Right lung (tissue), 5 donors: ENCODE data around the gene HHAT. TPM values are rescaled to one million over a fixed set of nuclear protein-coding genes. Genes with fewer than 3 reads are reported as not detected.

Source experiments
- DNase-seq, 2 donors: peaks; one replicate each; pipeline ENCODE4 v3.0.0-alpha.2; 2013
- polyA plus RNA-seq, 5 donors: library from polyadenylated mRNA; unstranded; fragments of 120-200 nt; gene quantifications; one replicate each; pipeline versions ENCODE4 v1.2.1 to v1.2.3, GENCODE V29; 2013; ENCODE audit warnings: inconsistent platforms in 1 of 5, low replicate concordance in 1 of 5; ENCODE audit not compliant: insufficient read length in 5 of 5, insufficient read depth in 1 of 5

Gene HHAT
- polyA plus RNA-seq, 5 donors: 9.3 to 12.0 (median 11.2) TPM

DNA sequence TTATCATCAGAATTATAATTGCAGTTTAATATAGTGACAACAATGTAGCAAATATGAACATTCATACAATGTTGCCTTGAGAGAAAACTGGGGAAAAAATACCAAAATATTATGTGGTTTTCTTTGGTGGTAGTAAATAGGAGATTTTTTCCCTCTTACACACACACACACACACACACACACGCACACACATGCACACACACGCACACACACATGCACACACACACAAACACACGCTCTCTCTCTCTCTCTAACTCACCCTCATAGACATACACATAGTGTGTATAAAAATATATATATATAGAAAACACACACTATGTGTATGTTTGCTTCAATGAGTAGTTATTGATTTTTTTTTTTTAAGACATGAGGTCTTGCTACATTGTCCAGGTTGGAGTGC lies 211.6 kb downstream of the HHAT start:
- no peak for DNase-seq

GRCh38 chr1:210541680-210542358 lies 213.1 kb downstream of the HHAT start:
- DNase-seq: no peak

DNA sequence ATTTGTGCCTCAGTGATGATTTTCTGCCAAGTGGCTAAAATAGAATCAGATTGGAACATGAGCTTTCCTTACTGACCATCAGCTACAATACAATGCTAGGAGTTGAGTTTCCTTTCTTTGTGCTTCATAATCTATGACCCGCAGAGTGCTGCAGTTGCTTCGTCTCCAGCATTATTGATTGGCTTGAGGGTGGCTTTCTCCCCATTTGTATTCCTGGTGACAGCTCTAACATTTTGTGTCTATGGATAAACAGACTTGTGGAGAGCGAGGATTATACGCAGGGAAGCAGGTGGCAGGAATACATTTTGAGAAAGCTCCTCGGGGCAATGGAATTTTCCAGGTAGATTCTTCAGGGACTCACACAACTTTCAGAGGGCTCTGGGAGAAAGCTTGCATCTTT lies 223.2 kb downstream of the HHAT start:
- DNase-seq: no peak

DNA sequence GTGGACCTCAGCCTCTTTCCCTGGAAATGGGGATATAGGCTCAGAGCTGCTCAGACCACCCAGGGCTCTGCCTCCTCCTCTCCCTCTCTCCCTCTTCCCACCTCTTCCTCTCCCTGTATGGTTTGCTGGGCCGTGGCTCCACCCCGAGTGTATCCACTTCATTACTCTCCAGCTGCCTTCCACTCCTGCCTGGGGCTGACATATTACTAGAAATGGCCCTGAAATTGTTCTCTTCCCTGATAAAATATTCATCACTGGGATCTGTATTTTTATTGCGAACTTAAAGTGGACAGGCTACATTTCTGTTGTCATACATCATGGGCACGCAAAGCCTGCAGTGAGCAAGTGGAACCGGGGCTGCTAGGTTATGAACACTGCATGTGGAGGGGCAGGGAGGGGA lies 225.0 kb downstream of the HHAT start:
- DNase-seq: no peak

GRCh38 chr1:210554382-210554781 lies 225.7 kb downstream of the HHAT start:
- no peak for DNase-seq

DNA sequence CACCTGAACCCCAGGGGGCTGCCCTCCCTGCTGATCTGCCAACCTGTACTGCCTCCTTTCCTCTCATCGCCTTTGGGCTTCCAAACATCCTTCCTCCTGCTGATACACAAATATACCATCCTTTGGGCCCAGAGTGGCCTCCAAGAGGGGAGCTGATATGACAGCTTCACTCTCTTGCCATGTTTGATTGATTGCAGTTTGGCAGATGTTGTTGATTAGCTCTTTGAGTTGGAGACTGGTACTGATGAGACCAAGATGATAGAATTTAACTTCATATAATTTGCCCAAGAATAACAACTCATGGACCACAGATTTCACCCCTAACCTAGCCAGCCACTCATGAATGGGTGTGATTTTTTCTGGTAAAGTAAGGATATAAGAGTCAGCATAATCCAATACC lies 227.8 kb downstream of the HHAT start:
- no peak for DNase-seq

- DNase-seq: no peak
Observed at GRCh38 chr1:210557426-210558077, 228.8 kb downstream of the HHAT start.

DNA sequence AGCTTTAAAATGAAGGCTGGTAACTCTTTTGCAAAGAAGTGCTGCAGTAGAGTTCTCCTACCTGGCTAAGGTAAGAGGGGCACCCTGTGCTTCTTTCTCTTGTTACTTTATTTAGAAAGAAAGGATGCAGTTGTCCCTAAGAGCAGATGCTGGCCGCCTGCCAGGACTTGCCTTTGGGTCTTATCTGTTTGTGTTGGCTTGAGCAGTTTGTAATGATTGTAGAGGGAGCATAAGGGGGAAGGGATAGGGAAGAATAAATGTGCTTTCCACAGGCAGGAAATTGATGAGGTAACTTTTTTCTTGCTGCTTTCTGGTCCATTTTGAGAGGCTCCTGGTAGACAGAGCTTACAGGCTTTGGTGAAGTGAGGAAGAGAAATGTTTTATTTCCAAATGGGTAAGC lies 229.6 kb downstream of the HHAT start:
- DNase-seq: peak; percentile 43 to 46

- DNase-seq: no peak
Observed at GRCh38 chr1:210565306-210565705, 236.6 kb downstream of the HHAT start.

- DNase-seq: no peak
Observed at GRCh38 chr1:210568631-210569030, 239.9 kb downstream of the HHAT start.

- no peak for DNase-seq
Observed at GRCh38 chr1:210570116-210570515, 241.4 kb downstream of the HHAT start.

GRCh38 chr1:210571356-210572284 lies 242.9 kb downstream of the HHAT start:
- DNase-seq: no peak

GRCh38 chr1:210573141-210573540 lies 244.4 kb downstream of the HHAT start:
- no peak for DNase-seq

- DNase-seq: no peak
Observed at GRCh38 chr1:210582205-210582970, 253.7 kb downstream of the HHAT start.

DNA sequence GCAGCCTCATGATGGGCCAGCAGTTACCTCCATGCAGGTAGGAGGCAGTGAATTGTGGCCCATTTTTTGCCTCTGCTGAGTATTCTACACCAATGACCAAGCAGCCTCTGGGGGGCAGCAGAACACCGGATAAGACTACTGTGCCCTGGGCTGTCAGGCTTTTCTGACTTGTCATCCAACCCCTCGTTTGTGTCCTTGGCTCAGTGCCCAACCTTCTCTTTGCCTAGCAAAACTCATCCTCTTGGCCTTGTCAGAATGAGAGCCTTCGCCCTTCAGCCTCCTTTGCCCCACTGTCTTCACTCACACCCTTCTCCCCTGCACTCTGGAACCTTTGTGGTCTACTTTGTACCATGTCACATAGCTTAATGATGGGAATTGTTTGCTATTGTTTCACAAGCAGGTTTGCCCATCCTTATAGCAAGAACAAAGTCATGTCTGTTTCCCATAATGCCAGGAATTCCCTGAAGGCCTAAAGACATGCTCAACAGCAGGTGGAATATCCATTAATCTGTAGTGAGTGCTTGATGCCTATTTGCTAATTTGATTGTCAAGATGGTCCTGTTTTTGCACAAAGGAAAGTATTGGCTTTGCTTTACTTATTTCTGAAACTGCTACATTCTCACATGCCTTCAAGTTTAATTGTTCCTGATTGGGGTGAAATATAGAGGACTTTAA lies 255.9 kb downstream of the HHAT start:
- peak; percentile 48 to 51 for DNase-seq

DNA sequence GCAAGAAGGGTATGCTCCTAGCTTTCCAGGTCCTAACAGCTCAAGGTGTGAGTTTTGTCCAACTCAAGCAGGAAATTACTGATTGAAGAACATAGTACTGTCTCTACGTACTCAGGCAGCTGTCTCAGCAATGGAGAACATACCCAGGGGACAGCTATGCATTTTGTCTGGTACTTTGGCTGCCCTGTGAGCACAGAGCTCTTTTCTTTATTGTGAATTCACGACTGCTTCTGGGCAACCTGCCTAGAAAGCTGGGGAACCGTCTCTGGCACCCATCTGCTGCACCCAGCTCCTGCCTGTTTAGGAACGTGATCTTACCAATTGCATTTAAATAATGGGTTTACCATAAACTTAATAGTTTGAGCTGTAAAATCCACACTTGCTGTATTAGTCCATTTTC lies 258.1 kb downstream of the HHAT start:
- no peak for DNase-seq

DNA sequence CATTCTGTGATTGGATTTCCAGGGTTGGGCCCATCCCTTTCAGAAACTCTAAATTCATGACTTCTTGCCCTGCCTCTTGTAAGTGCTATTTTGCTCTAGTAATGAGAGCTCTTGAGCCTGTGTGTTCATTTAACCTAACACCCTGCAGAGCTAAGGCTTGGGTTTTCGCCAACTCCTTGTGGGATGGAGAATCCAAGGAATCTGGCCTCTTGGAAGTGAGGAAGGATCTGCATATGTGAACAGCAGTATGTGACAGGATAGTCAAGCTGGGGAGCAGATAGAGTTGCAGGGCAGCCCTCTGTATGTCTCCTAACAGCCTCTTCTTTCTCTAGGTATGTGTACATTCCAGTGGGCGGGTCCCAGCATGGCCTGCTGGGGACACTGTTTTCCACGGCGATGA lies 258.9 kb downstream of the HHAT start:
- DNase-seq: no peak

DNA sequence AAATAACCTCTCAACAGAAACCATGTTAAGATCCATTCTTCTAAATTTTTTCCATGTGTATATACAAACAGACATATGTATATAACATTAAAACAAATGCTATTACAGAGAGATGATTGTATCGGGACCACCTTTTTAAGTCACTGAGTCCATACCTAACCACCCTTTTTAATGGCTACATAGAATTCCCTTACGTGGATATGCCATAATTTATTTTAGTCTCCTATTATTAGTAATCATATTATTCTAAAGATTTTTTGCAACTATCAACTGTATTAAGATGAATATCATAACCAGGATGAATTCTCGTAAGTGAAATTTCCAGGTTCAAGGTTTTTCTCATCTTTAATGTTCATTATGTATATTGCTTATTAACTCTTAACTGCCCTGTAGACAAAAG lies 259.7 kb downstream of the HHAT start:
- no peak for DNase-seq

GRCh38 chr1:210588946-210589345 lies 260.2 kb downstream of the HHAT start:
- no peak for DNase-seq

DNA sequence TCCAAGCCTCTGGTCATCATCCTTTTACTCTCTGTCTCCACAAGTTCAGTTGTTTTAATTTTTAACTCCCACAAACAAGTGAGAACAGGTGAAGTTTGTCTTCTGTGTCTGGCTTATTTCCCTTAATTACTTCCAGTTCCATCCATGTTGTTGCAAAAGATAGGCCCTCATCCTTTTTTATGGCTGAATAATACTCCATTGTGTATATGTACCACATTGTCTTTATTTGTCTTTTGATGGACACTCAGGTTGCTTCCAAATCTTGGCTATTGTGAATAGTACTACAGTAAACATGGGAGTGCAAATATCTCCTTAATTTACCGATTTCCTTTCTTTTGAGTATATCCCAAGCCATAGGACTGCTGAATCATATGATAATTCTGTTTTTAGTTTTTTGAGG lies 262.5 kb downstream of the HHAT start:
- no peak for DNase-seq

DNA sequence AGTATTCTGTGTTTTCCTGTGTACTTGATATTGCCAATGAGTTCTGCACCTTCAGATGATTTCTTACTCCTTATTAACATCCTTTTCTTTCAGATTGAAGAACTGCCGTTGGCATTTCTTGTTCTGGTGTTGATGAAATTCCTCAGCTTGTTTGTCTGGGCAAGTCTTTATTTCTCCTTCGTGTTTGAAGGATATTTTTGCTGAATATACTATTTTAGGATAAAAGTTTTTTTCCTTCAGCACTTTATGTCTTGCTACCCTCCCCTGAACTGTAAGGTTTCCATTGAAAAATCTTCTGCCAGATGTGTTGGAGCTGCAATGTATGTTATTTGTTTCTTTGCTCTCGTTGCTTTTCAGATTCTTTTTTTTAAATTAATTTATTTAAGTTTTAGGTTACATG lies 265.9 kb downstream of the HHAT start:
- DNase-seq: no peak
